Transverse colon (tissue), 4 donors: Measurements from ENCODE around the gene RB1. TPM values are rescaled to one million over a fixed set of nuclear protein-coding genes. Genes with fewer than 3 reads are reported as not detected.

Source experiments
- DNase-seq: peaks from one replicate; pipeline ENCODE4 v3.0.0-alpha.2; 2019
- H3K27ac ChIP-seq, 4 donors: fragments of 200-600 bp; sonication (generic); 2 replicates each; pipeline ENCODE4 v1.5.1; 2016 to 2018; ENCODE audit warnings: inconsistent platforms in 4 of 4
- H3K27me3 ChIP-seq: fragments of 200-600 bp; sonication (generic); 2 replicates; pipeline ENCODE4 v1.5.1; 2017; ENCODE audit warnings: inconsistent platforms
- H3K36me3 ChIP-seq, 4 donors: fragments of 200-600 bp; sonication (generic); 2 replicates each; pipeline ENCODE4 v1.5.1; 2017 to 2019; ENCODE audit warnings: inconsistent platforms in 4 of 4
- H3K4me1 ChIP-seq, 4 donors: fragments of 200-600 bp; sonication (generic); 2 replicates each; pipeline ENCODE4 v1.5.1; 2017 to 2020; ENCODE audit warnings: inconsistent platforms in 4 of 4
- H3K4me3 ChIP-seq, 4 donors: fragments of 200-600 bp; sonication (generic); 1 replicate in 1 of 4; 2 replicates in 3 of 4; pipeline versions ENCODE4 v1.5.1 to v1.6.1; 2017 to 2019; ENCODE audit warnings: inconsistent platforms in 4 of 4
- H3K9me3 ChIP-seq, 2 donors: fragments of 200-600 bp; sonication (generic); 2 replicates each; pipeline ENCODE4 v1.5.1; 2017 to 2019; ENCODE audit warnings: inconsistent platforms in 2 of 2
- EP300 ChIP-seq: sonication (generic); formaldehyde crosslinking; IDR thresholded peaks from one replicate; pipeline ENCODE4 v1.6.1; 2017; ENCODE audit warnings: antibody characterized with exemption, low read depth
- POLR2A ChIP-seq: fragments of 450-650 bp; IDR thresholded peaks from one replicate; pipeline ENCODE4 v1.6.1; 2016; ENCODE audit warnings: antibody characterized with exemption, mild to moderate bottlenecking, moderate library complexity
- POLR2AphosphoS5 ChIP-seq, 3 donors: sonication (generic); formaldehyde crosslinking; IDR thresholded peaks; one replicate each; pipeline ENCODE4 v1.6.1; 2016; ENCODE audit warnings: antibody characterized with exemption in 3 of 3
- WGBS, 2 donors: methylation state at CpG; one replicate each; pipeline ENCODE4 v1.1.5; 2018; ENCODE audit warnings: low coverage in 1 of 2; 5-methylcytosine and 5-hydroxymethylcytosine counted together
- in situ Hi-C, 4 donors: fragments of 200-750 bp; cut with MboI; loops; one replicate each; pipeline versions ENCODE4 v1.15.0 to v1.15.1; 2017; ENCODE audit warnings: low sequenced_read_pairs in 3 of 4, low pct_ligation_motif_present in 1 of 4, low pct_unique_long_range_greater_than_20kb in 1 of 4
- intact Hi-C: fragments of 100-400 bp; cut with DNase I; formaldehyde crosslinking; loops from one replicate; pipeline ENCODE4 v1.15.1; 2023; ENCODE audit warnings: low total_unique reads
- small RNA-seq, 4 donors: library from RNA; depleted of rRNA; stranded (forward); fragments of <200 nt; gene quantifications; one replicate each; pipeline ENCODE3, GENCODE V24; 2016
- total RNA-seq, 4 donors: library from RNA; depleted of rRNA; stranded (reverse); fragments of >200 nt; gene quantifications; one replicate each; pipeline ENCODE4 v1.1.0, GENCODE V29; 2016
- TF ChIP-seq, protein P1 (sequence below), 5 experiments: fragments of 200-600 bp in 3 of 5; fragments of 450-650 bp in 2 of 5; sonication (generic) in 3 of 5; IDR thresholded peaks; 1 replicate in 2 of 5; 2 replicates in 3 of 5; pipeline ENCODE4 v1.5.1; 2016 to 2017; ENCODE audit warnings: antibody characterized with exemption in 5 of 5, inconsistent platforms in 3 of 5, mild to moderate bottlenecking in 2 of 5, moderate library complexity in 1 of 5

Gene RB1
- total RNA-seq, 4 donors from 2014 or later: 14.6 to 31.0 (median 23.2) TPM

DNA sequence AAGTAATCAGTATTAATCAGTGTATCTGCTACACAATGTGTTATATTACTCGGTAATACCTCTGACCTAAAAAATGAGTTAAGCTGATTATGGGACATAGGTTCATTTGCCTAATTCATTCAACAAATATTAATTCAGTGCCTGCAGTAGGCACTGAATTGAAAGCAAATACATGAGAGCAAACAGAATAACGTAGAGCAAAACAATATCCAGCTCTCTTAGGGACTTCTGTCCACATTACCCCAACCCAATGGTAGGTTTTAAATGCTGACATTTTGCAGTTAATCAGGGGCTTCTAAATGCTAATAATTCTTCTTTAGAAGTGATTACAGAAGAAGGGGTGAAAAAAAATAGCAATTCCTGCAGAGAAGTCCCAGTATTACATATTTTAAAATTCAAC, 224.4 kb downstream of the RB1 start:
- intact Hi-C loops: no loop called here
- Histone ChIP-seq H3K4me3 (no peak overlapping the region), H3K9me3 (no peaks in the 10 kb centered on the region), H3K36me3 (no peaks in the 10 kb centered on the region), H3K27me3 (no peaks in the 10 kb centered on the region), H3K27ac (no peak overlapping the region), H3K4me1 (peaks cover 0 to 10% (median 3%) of the 10 kb centered on the region in 4 donors)
- in situ Hi-C loops: no loop called here
- TF ChIP-seq EP300: no peak
- TF ChIP-seq POLR2AphosphoS5 (IDR thresholded peaks at IDR 0.05): no peak
- TF ChIP-seq, protein P1, sequence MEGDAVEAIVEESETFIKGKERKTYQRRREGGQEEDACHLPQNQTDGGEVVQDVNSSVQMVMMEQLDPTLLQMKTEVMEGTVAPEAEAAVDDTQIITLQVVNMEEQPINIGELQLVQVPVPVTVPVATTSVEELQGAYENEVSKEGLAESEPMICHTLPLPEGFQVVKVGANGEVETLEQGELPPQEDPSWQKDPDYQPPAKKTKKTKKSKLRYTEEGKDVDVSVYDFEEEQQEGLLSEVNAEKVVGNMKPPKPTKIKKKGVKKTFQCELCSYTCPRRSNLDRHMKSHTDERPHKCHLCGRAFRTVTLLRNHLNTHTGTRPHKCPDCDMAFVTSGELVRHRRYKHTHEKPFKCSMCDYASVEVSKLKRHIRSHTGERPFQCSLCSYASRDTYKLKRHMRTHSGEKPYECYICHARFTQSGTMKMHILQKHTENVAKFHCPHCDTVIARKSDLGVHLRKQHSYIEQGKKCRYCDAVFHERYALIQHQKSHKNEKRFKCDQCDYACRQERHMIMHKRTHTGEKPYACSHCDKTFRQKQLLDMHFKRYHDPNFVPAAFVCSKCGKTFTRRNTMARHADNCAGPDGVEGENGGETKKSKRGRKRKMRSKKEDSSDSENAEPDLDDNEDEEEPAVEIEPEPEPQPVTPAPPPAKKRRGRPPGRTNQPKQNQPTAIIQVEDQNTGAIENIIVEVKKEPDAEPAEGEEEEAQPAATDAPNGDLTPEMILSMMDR (IDR thresholded peaks at IDR 0.05): no peak
- TF ChIP-seq POLR2A: no peak
- WGBS, 2 donors: 70 to 76% methylated on average over 2 of the region's 2 CpGs
- no peak for DNase-seq

DNA sequence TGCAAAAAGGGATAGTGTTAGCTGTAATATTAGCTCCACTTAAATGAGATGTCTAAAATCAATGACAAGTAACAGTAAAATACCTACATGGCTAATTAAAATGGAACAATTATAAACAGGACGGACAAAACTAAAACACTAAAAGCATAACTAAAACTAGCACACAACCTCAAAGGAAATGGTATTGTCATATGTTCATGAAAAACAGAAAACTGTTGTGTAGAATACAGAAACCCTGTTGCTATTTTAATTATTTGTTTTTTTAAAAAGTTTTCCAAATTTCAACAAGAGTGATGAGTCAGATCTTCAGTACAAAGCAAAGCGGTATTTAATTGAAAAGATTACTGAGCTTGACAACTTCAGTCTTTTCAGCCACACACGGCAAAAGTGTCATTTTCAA, 225.2 kb downstream of the RB1 start:
- Histone ChIP-seq H3K36me3 (no peaks in the 10 kb centered on the region), H3K4me1 (peaks cover 0 to 17% (median 8%) of the 10 kb centered on the region in 4 donors), H3K9me3 (no peaks in the 10 kb centered on the region), H3K27me3 (no peaks in the 10 kb centered on the region), H3K4me3 (no peak overlapping the region), H3K27ac (no peak overlapping the region)
- DNase-seq: no peak
- 70% methylated on average over 3 of the region's 3 CpGs for WGBS, 2 donors
- intact Hi-C loops: no loop called here
- in situ Hi-C loops: no loop called here
- TF ChIP-seq POLR2A: no peak
- TF ChIP-seq, protein P1 (IDR thresholded peaks at IDR 0.05): no peak
- no peak for TF ChIP-seq POLR2AphosphoS5 (IDR thresholded peaks at IDR 0.05)

- peak overlapping the region in 1 of 4 donors; percentile 95 for H3K27ac ChIP-seq
- TF ChIP-seq POLR2A (no peak), EP300 (no peak)
- in situ Hi-C loops: no loop called here
- no peaks in the 10 kb centered on the region for H3K27me3 ChIP-seq
- no peaks in the 10 kb centered on the region for H3K9me3 ChIP-seq
- H3K36me3 ChIP-seq: no peaks in the 10 kb centered on the region
- no peak overlapping the region for H3K4me3 ChIP-seq
- intact Hi-C loops: no loop called here
- H3K4me1 ChIP-seq: peaks cover 0 to 18% (median 8%) of the 10 kb centered on the region in 4 donors
- no peak for DNase-seq
- 68 to 86% methylated on average over 6 of the region's 6 CpGs for WGBS, 2 donors
These were observed 227.3 kb downstream of the RB1 start for GRCh38 chr13:48530833-48531232.

Small RNAs within 50 kb of the gene (small RNA-seq; reads per million reads assigned to genes)
- 0 reads per million in 4 donors for gene RF00017

Other genes starting within 250 kb of the RB1 start
- gene MED4, start 208.6 kb upstream of the RB1 start, total RNA-seq: 10 to 100 TPM; 31.4 to 39.7 (median 37.2) TPM
- gene ITM2B, start 70.5 kb upstream of the RB1 start, total RNA-seq: 100 to 1,000 TPM; 117 to 352 (median 310) TPM
- 10 to 100 TPM in 3 of 4 donors, 1 to 10 TPM in 1; 2.2 to 34.6 (median 15.9) TPM for gene LPAR6, start 109.4 kb downstream of the RB1 start, total RNA-seq
- 1 to 10 TPM; 5.2 to 8.1 (median 6.1) TPM for gene RCBTB2, start 229.3 kb downstream of the RB1 start, total RNA-seq